HG03039 (cell line): Measurements from ENCODE around the gene LRRC10.
A peak's percentile ranks its signal among the peaks of the same experiment; 100 is the strongest.

Experiments
- ATAC-seq: cut with Tn5 transposase; IDR thresholded peaks from one replicate; pipeline ENCODE4 v1.9.1; 2021; ENCODE audit warnings: mild to moderate bottlenecking, moderate library complexity; ENCODE audit not compliant: unreplicated experiment

LRRC10 gene, protein sequence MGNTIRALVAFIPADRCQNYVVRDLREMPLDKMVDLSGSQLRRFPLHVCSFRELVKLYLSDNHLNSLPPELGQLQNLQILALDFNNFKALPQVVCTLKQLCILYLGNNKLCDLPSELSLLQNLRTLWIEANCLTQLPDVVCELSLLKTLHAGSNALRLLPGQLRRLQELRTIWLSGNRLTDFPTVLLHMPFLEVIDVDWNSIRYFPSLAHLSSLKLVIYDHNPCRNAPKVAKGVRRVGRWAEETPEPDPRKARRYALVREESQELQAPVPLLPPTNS

GRCh38 chr12:69610729-69611128 is at the start of gene LRRC10:
TSS of gene LRRC10 (minus strand) at chr12:69610907. CDS start at chr12:69610838, 69 bp downstream.
- ATAC-seq, result no peak

DNA sequence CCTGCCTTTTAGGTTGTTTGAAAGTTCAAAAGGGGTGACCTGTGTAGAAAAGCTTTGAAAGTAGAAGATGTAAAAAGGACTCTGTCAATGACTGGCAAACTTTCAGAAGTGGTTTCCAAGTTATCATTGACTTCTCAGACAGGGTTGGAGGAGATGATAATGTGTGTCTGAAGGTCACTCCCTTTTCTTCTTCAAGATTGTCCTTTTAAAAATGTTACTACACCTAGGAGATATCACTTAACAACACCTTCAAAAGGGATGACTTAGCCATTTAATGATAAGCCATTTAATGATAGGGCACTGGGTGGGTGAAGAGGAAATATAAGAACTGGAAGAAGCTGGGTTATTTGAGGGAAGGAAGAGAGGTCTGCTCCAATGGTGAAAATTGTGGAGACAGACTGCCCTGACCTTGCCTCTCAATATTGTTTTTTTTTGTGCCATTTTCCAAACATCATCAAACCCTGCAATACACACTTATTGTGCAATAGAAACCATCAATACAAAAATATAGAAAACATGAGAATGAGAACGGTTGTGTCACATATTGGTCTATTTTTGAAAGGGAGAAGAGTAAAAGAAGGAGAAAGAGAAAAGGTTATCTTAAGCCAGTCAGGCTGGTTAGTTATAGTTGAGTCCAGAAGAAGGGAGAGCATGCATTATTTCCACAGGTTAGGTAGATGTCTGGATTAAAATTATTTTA is 49.6 kb upstream of the LRRC10 start:
- no peak for ATAC-seq

GRCh38 chr12:69658203-69658602 is 47.5 kb upstream of the LRRC10 start:
- ATAC-seq, result no peak

DNA sequence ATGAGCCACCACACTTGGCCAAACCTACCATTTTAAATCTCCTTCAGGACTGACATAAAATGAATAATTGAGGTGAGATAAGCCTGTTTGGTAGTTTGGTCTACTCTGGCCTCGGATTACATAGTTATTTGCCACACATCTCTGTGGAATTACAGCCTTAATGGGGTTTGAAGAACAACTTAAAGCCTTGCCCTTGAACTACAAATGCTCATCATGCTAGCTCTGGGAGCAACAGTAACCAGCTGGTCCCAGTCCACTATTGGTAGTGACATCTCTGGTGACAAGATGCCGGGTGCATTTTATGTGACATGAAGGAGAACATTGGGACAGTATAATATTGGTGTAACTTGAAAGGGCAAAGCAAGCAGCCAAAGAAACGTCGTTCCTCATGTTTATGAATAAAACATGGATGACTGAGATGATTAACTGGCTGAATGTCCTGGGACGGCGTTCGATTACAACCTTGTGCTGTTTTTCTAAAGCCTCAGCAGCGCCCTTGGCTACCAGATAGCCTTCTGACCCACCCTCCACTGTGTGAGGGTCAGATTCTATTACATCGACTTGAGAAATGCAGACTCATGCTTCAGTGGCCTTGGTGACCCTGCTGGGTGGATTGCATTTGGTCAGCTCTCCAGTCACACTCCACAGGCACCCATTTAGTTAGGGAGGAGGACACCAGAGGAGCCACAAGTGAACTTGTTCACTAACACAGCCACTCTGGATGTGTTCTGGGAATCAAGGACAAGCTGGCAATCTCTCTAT is 46.9 kb upstream of the LRRC10 start:
- no peak for ATAC-seq

DNA sequence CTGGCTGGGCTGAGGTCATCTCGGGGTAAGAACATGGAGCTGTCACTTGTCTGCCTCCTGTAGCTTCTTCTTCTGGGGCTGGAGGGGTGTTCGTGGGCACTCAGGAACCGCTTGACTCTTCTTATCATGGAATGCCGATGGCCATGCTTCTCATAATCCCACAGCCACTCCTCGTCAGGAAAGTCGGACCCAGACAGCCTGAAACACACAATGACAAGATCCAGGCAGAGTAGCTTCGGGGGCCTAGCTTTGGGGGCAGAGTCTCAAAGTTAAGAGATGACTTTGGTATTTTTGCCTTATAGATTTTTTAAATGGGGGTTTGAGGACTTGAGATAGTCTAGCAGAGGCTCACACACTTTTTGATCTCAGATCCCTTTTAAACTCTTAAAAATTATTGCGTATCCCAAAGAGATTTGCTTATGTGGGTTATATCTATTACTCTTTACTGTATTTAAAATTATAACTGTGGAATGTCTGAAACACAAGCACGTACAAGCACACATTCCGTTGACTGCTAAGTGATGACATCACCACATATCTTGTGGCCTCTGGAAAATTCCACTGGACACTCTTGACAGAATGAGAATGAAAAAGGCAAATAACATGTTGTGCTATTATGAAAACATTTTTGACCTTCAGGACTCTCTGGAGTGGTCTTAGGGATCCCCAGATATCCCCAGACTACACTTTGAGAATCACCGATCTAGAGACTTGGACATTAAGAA is 45.1 kb upstream of the LRRC10 start:
- no peak for ATAC-seq

DNA sequence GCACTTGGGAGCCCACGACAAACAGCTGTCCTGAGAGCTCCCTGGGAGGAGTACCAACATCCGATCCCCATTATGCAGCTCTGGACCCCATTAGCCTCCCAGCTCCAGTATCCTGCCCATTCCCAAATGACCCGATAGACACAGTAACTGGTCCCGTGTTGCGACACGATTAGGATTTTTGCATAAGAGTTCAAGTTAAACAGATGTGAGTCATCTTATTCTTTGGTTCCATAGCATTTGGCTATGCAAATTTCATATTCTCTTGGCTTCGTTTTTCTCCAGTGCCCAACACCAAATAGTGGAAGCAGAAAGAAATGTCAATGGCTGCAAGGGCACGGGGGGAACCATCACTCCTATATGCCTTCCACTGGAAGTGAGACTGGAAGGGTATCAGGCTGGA is 43.0 kb upstream of the LRRC10 start:
- ATAC-seq, result no peak

DNA sequence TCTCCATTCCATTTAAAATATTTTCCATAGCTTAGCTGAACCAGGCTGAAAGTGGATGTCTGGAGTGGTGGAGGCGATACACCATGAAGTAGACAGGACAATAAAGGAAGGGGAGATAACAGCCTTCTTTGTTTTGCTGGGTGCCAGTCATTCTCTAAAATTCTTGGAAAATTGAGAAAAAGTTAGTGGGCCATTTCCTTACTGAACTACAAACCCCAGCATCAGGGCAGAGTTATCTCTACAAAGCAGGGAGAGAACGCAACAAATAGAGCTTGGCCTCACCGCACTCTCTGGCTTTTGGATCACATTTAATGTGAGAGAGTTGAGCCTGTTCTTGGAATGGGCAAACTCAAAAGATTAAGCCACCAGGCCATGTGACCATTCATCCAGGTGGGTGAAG is 41.2 kb upstream of the LRRC10 start:
- no peak for ATAC-seq

- ATAC-seq, result no peak
These were observed 38.8 kb upstream of the LRRC10 start for GRCh38 chr12:69649529-69649928.

- no peak for ATAC-seq
These were observed 37.8 kb upstream of the LRRC10 start for GRCh38 chr12:69648476-69648875.

GRCh38 chr12:69647178-69647577 is 36.5 kb upstream of the LRRC10 start:
- ATAC-seq, result no peak

GRCh38 chr12:69645031-69645430 is 34.3 kb upstream of the LRRC10 start:
- ATAC-seq, result no peak

- ATAC-seq, result no peak
These were observed 33.8 kb upstream of the LRRC10 start for GRCh38 chr12:69644511-69644910.

DNA sequence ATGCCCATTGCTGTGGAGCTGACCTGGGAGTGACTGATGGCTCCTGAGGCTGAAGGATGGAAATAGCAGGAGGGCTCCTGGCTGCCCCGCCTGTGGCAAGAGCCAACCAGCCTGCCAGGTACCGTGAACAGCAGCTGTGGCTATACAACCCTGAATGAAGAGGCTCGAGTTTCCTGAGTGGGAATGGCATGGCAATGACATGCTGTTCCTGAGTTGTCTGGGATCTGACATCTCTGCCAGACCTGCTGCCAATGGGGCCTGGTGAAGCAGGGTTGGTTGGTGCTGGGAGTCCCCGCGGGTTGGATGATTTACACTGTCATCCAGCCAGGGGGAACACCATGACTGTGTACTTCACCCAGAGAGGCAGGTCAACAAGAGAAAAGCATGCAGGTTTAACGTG is 31.8 kb upstream of the LRRC10 start:
- no peak for ATAC-seq

DNA sequence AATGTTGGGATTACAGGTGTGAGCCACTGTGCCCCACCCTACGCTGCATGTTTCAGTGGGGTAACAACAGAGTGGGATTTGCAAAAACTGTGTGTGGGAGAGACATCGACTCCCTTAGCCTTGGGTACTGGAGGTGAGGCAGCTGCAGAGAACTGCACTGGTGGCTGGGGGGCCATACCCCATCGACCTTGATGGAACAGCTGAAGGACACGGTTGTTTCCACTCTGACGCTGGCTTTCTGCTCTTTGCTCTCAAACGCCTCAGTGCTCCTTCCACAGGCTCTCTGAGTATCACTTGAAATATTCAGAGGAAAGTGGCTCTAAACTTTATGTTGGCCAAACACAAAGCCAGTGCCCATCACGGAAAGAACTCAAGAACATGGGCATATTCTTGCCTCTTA is 30.8 kb upstream of the LRRC10 start:
- no peak for ATAC-seq

GRCh38 chr12:69639400-69640016 is 28.8 kb upstream of the LRRC10 start:
- peak; percentile 76 for ATAC-seq

- ATAC-seq, result no peak
These were observed 22.4 kb upstream of the LRRC10 start for GRCh38 chr12:69633061-69633460.

- no peak for ATAC-seq
These were observed 19.5 kb upstream of the LRRC10 start for GRCh38 chr12:69630191-69630590.

- ATAC-seq, result no peak
These were observed 16.8 kb upstream of the LRRC10 start for GRCh38 chr12:69627501-69627900.

- no peak for ATAC-seq
These were observed 13.3 kb upstream of the LRRC10 start for GRCh38 chr12:69623970-69624369.

DNA sequence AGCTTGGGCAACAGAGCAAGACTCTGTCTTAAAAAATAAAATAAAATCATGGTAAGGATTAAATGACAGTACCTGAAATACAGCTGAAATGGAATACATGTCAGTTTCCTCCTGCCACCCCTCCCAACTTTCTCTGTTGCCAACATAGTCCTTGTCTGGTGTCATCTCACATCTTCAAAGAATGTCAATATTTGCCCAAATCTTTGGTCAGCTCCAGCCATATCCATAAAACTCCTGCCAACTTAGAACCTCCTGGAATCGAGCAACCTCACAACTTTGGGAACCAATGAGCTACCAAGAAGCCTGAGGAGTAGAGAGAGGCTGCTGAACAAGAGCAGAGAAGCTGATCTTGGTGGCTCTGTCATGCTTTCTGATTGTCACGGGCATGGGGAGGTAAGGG is 10.8 kb upstream of the LRRC10 start:
- no peak for ATAC-seq

- no peak for ATAC-seq
These were observed 10.2 kb upstream of the LRRC10 start for GRCh38 chr12:69620921-69621320.
